GM21529 (cell line): ENCODE measurements around the gene TMEM198.

Source experiments
- ATAC-seq: cut with Tn5 transposase; IDR thresholded peaks from one replicate; pipeline ENCODE4 v1.9.1; 2021; ENCODE audit not compliant: unreplicated experiment

Gene TMEM198

GRCh38 chr2:219543596-219544358 lies at the start of gene TMEM198, which contains the start of gene CHPF:
TSS of gene TMEM198 (plus strand) at chr2:219544028. CDS start at chr2:219544728, 700 bp downstream.
TSS of gene CHPF (minus strand) at chr2:219543809. CDS start at chr2:219543538, 271 bp downstream.
- peak; percentile 67 for ATAC-seq

- ATAC-seq = no peak
Observed at GRCh38 chr2:219494952-219495530, 48.8 kb upstream of the TMEM198 start.

GRCh38 chr2:219495531-219496122 lies 48.2 kb upstream of the TMEM198 start:
- peak; percentile 20 for ATAC-seq

- ATAC-seq = no peak
Observed at GRCh38 chr2:219496247-219496824, 47.5 kb upstream of the TMEM198 start.

- no peak for ATAC-seq
Observed at GRCh38 chr2:219496825-219497494, 46.9 kb upstream of the TMEM198 start.

GRCh38 chr2:219497495-219498279 lies 46.1 kb upstream of the TMEM198 start:
- ATAC-seq = peak; percentile 25

GRCh38 chr2:219498280-219499057 lies 45.4 kb upstream of the TMEM198 start, which contains the start of gene GMPPA:
TSS of gene GMPPA (plus strand) at chr2:219498891. CDS start at chr2:219499976, 1,085 bp downstream.
- peak; percentile 96 for ATAC-seq

- ATAC-seq = no peak
Observed at GRCh38 chr2:219499058-219499307, 44.8 kb upstream of the TMEM198 start.

GRCh38 chr2:219499555-219499954 lies 44.3 kb upstream of the TMEM198 start:
- ATAC-seq = no peak

- no peak for ATAC-seq
Observed at GRCh38 chr2:219500135-219500534, 43.7 kb upstream of the TMEM198 start.

GRCh38 chr2:219501849-219502248 lies 42.0 kb upstream of the TMEM198 start:
- ATAC-seq = no peak

GRCh38 chr2:219502618-219503017 lies 41.2 kb upstream of the TMEM198 start:
- ATAC-seq = no peak

GRCh38 chr2:219505585-219505984 lies 38.2 kb upstream of the TMEM198 start:
- ATAC-seq = no peak

GRCh38 chr2:219506153-219506801 lies 37.6 kb upstream of the TMEM198 start:
- ATAC-seq = no peak

GRCh38 chr2:219506802-219507526 lies 36.9 kb upstream of the TMEM198 start:
- no peak for ATAC-seq

- no peak for ATAC-seq
Observed at GRCh38 chr2:219507581-219508443, 36.0 kb upstream of the TMEM198 start.

- no peak for ATAC-seq
Observed at GRCh38 chr2:219508444-219508734, 35.4 kb upstream of the TMEM198 start.
